CD4-positive, alpha-beta memory T cell (primary cell): ENCODE data around the gene GPR39. TPM values are rescaled to one million over a fixed set of nuclear protein-coding genes. Genes with fewer than 3 reads are reported as not detected.

Experiments
- CTCF ChIA-PET: fragments of 350-600 bp; sonication (Branson Sonifier 250); formaldehyde crosslinking; loops from one replicate; lab custom pipeline; 2021; ENCODE audit warnings: inconsistent platforms; ENCODE audit not compliant: partially characterized antibody; lab: Charles Lee
- POLR2A ChIA-PET: fragments of 350-600 bp; sonication (Branson Sonifier 250); formaldehyde crosslinking; loops from one replicate; lab custom pipeline; 2021; ENCODE audit not compliant: partially characterized antibody; lab: Charles Lee
- DNase-seq, 5 donors: peaks; one replicate each; pipeline versions ENCODE4 v3.0.0 to v3.0.0-alpha.2; 2020 to 2022; ENCODE audit warnings: mixed read lengths in 1 of 5
- H3K27ac ChIP-seq: one replicate; pipeline ENCODE4 v1.7.0; 2013; ENCODE audit warnings: low read depth, low read length
- H3K27me3 ChIP-seq: 2 replicates; pipeline ENCODE4 v1.7.0; 2013; ENCODE audit warnings: mild to moderate bottlenecking, low read length, moderate library complexity; ENCODE audit not compliant: insufficient read depth
- H3K36me3 ChIP-seq: 2 replicates; pipeline ENCODE4 v1.7.0; 2013; ENCODE audit warnings: mild to moderate bottlenecking, low read length, moderate library complexity; ENCODE audit not compliant: insufficient read depth
- H3K4me1 ChIP-seq: 2 replicates; pipeline ENCODE4 v1.7.0; 2013; ENCODE audit warnings: mild to moderate bottlenecking, low read length, moderate library complexity; ENCODE audit not compliant: insufficient read depth
- H3K4me3 ChIP-seq, 2 donors: one replicate each; pipeline ENCODE4 v1.7.0; 2013; ENCODE audit warnings: low read length in 2 of 2, mild to moderate bottlenecking in 1 of 2
- H3K9me3 ChIP-seq, 2 donors: one replicate each; pipeline ENCODE4 v1.7.0; 2013; ENCODE audit warnings: low read length in 2 of 2, control low read depth in 1 of 2; ENCODE audit not compliant: control insufficient read depth in 1 of 2
- H3K27ac Mint-ChIP-seq, 7 donors: one replicate each; pipeline ENCODE4 v1.8.0; 2020 to 2021; ENCODE audit warnings: mixed read lengths in 7 of 7, mild to moderate bottlenecking in 6 of 7, inconsistent platforms in 3 of 7, moderate library complexity in 3 of 7
- H3K27me3 Mint-ChIP-seq, 2 donors: one replicate each; pipeline ENCODE4 v1.8.0; 2020 to 2021; ENCODE audit warnings: mixed read lengths in 2 of 2
- H3K36me3 Mint-ChIP-seq, 2 donors: one replicate each; pipeline ENCODE4 v1.8.0; 2020 to 2021; ENCODE audit warnings: mixed read lengths in 2 of 2, inconsistent platforms in 1 of 2, mild to moderate bottlenecking in 1 of 2
- H3K4me1 Mint-ChIP-seq, 4 donors: one replicate each; pipeline ENCODE4 v1.8.0; 2020 to 2021; ENCODE audit warnings: mixed read lengths in 4 of 4, mild to moderate bottlenecking in 1 of 4
- H3K4me3 Mint-ChIP-seq, 8 donors: one replicate each; pipeline ENCODE4 v1.8.0; 2020 to 2021; ENCODE audit warnings: mixed read lengths in 8 of 8, mild to moderate bottlenecking in 7 of 8, moderate library complexity in 6 of 8, inconsistent platforms in 3 of 8
- H3K9me3 Mint-ChIP-seq, 8 donors: one replicate each; pipeline ENCODE4 v1.8.0; 2020 to 2021; ENCODE audit warnings: mixed read lengths in 8 of 8, mild to moderate bottlenecking in 5 of 8, inconsistent platforms in 3 of 8, moderate library complexity in 1 of 8
- intact Hi-C: fragments of 100-400 bp; cut with micrococcal nuclease; formaldehyde crosslinking; loops from one replicate; pipeline ENCODE4 v1.15.1; 2023
- polyA plus RNA-seq, 2 donors: library from polyadenylated mRNA; unstranded; fragments of 300-500 nt; fragmentation: Illumina TruSeq; gene quantifications; one replicate each; pipeline ENCODE4 v1.2.3, GENCODE V29; 2021
- total RNA-seq, 2 experiments: library from RNA; stranded (reverse); gene quantifications; one replicate each; pipeline ENCODE4 v1.2.3, GENCODE V29; 2021

Gene GPR39
- total and polyA plus RNA-seq, 4 experiments from 2014 or later, result not detected

DNA sequence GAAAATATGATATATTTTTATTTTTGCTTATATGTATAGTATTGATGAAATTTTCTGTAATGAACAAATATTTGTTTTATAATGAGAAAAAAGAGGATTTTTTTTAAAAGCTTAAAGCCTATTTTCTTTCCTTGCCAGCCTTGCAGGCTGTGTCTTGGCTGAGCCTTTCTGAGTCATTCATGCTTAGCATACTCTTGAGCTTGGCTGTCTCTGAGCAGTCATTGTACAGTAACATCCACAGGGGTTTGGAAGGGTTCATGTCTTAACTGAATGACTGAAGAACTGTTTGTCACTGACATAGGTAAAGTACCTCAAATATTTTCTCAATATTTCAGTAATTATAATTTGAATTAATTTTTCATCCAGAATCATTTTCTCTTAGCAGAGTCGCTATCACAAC, 49.3 kb downstream of the GPR39 start:
- Histone ChIP-seq H3K36me3 (no peaks in the 10 kb centered on the region), H3K4me3 (no peak overlapping the region), H3K27ac (no peak overlapping the region), H3K9me3 (peaks cover 0 to 10% of the 10 kb centered on the region in 2 donors), H3K27me3 (no peaks in the 10 kb centered on the region), H3K4me1 (no peaks in the 10 kb centered on the region)
- Mint-ChIP-seq H3K36me3 (no peaks in the 10 kb centered on the region), H3K27me3 (no peaks in the 10 kb centered on the region), H3K4me3 (no peak overlapping the region), H3K27ac (no peak overlapping the region), H3K9me3 (peaks cover 2 to 44% (median 28%) of the 10 kb centered on the region in 8 donors), H3K4me1 (no peaks in the 10 kb centered on the region)
- no peak for DNase-seq
- intact Hi-C loops, result no loop called here
- CTCF ChIA-PET, result interaction anchor here (0.7 to 1.3 kb wide), 2 partner anchors 16 to 17 kb away, joined by 3 to 4 read pairs; no protein-coding TSS in a partner anchor
- POLR2A ChIA-PET, result no interaction called here

- no peaks in the 10 kb centered on the region for H3K27me3 ChIP-seq
- ChIA-PET POLR2A (no interaction called here), CTCF (interaction anchor here (0.7 to 1.3 kb wide), 2 partner anchors 16 to 17 kb away, joined by 3 to 4 read pairs; no protein-coding TSS in a partner anchor)
- Mint-ChIP-seq H3K36me3 (no peaks in the 10 kb centered on the region), H3K9me3 (peaks cover 2 to 46% (median 29%) of the 10 kb centered on the region in 8 donors), H3K4me1 (no peaks in the 10 kb centered on the region), H3K27ac (no peak overlapping the region), H3K27me3 (no peaks in the 10 kb centered on the region), H3K4me3 (no peak overlapping the region)
- no peak for DNase-seq
- H3K4me3 ChIP-seq, result no peak overlapping the region
- intact Hi-C loops, result no loop called here
- H3K4me1 ChIP-seq, result no peaks in the 10 kb centered on the region
- peaks cover 0 to 10% of the 10 kb centered on the region in 2 donors for H3K9me3 ChIP-seq
- H3K36me3 ChIP-seq, result no peaks in the 10 kb centered on the region
- no peak overlapping the region for H3K27ac ChIP-seq
Observed at GRCh38 chr2:132466428-132467028, 49.9 kb downstream of the GPR39 start.

DNA sequence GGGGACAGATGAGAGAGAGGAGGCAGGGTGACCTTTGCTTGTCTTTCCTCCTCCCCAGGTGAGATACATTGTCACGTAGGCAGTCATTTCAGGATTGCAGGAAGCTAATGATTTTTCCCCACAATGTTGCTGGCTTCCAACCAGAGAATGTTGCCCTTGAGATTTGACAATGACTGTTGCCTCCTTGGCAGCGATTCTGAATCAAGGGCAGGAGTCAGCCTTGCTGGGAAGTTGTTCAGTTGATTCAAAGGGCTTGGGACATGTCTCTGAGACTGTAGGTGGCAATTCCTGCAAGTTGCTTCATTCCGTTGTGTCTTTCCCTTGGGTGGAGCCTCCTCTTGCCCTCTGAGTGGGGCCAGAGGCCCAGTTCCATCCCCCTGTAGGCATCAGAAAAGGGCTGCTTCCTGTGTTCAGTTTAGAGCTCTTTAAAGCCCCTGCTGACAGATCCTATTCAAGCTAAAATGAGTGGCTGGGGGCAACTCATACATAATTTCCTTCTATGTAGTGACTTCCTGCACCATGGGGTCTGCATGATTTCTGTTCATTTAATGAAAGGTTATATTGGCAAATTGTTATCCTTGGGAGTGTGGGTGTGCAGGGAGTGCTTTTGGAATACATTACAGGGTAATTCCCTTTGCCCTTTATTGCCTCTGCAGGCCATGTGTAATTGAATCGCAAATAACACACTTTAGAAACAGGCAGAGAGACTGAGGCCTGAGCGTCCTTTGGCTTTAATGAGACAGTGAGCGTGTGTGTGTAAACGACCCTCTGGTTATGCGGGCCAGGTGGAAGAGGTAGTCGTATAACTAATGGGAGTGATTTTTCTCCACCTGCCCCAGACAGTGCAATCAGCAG, 52.4 kb downstream of the GPR39 start:
- no peaks in the 10 kb centered on the region for H3K36me3 Mint-ChIP-seq
- intact Hi-C loops, result no loop called here
- H3K4me1 ChIP-seq, result no peaks in the 10 kb centered on the region
- no peak for DNase-seq
- peaks cover 0 to 40% (median 24%) of the 10 kb centered on the region in 8 donors for H3K9me3 Mint-ChIP-seq
- no peaks in the 10 kb centered on the region for H3K4me1 Mint-ChIP-seq
- no peaks in the 10 kb centered on the region for H3K36me3 ChIP-seq
- H3K27me3 ChIP-seq, result no peaks in the 10 kb centered on the region
- peaks cover 0 to 10% of the 10 kb centered on the region in 2 donors for H3K9me3 ChIP-seq
- no peak overlapping the region for H3K27ac ChIP-seq
- CTCF ChIA-PET, result no interaction called here
- no peak overlapping the region for H3K4me3 Mint-ChIP-seq
- no peak overlapping the region for H3K27ac Mint-ChIP-seq
- no peak overlapping the region for H3K4me3 ChIP-seq
- POLR2A ChIA-PET, result no interaction called here
- H3K27me3 Mint-ChIP-seq, result no peaks in the 10 kb centered on the region

GRCh38 chr2:132470746-132471145, 54.1 kb downstream of the GPR39 start:
- H3K4me3 Mint-ChIP-seq, result no peak overlapping the region
- H3K27me3 Mint-ChIP-seq, result no peaks in the 10 kb centered on the region
- no peaks in the 10 kb centered on the region for H3K4me1 ChIP-seq
- POLR2A ChIA-PET, result no interaction called here
- no peaks in the 10 kb centered on the region for H3K27me3 ChIP-seq
- no peaks in the 10 kb centered on the region for H3K36me3 Mint-ChIP-seq
- CTCF ChIA-PET, result no interaction called here
- peaks cover 0 to 10% of the 10 kb centered on the region in 2 donors for H3K9me3 ChIP-seq
- intact Hi-C loops, result no loop called here
- no peak overlapping the region for H3K27ac Mint-ChIP-seq
- H3K27ac ChIP-seq, result no peak overlapping the region
- DNase-seq, result no peak
- H3K36me3 ChIP-seq, result no peaks in the 10 kb centered on the region
- no peaks in the 10 kb centered on the region for H3K4me1 Mint-ChIP-seq
- H3K9me3 Mint-ChIP-seq, result peaks cover 3 to 26% (median 13%) of the 10 kb centered on the region in 8 donors
- no peak overlapping the region for H3K4me3 ChIP-seq

GRCh38 chr2:132473174-132473883, 56.7 kb downstream of the GPR39 start:
- intact Hi-C loops, result no loop called here
- Mint-ChIP-seq H3K4me3 (no peak overlapping the region), H3K27ac (no peak overlapping the region), H3K4me1 (no peaks in the 10 kb centered on the region), H3K27me3 (no peaks in the 10 kb centered on the region), H3K9me3 (peaks cover 3 to 8% (median 5%) of the 10 kb centered on the region in 8 donors), H3K36me3 (no peaks in the 10 kb centered on the region)
- H3K27me3 ChIP-seq, result no peaks in the 10 kb centered on the region
- peaks cover 0 to 3% of the 10 kb centered on the region in 2 donors for H3K9me3 ChIP-seq
- H3K27ac ChIP-seq, result no peak overlapping the region
- H3K4me1 ChIP-seq, result no peaks in the 10 kb centered on the region
- POLR2A ChIA-PET, result no interaction called here
- no peak for DNase-seq
- no peak overlapping the region for H3K4me3 ChIP-seq
- CTCF ChIA-PET, result no interaction called here
- H3K36me3 ChIP-seq, result no peaks in the 10 kb centered on the region

DNA sequence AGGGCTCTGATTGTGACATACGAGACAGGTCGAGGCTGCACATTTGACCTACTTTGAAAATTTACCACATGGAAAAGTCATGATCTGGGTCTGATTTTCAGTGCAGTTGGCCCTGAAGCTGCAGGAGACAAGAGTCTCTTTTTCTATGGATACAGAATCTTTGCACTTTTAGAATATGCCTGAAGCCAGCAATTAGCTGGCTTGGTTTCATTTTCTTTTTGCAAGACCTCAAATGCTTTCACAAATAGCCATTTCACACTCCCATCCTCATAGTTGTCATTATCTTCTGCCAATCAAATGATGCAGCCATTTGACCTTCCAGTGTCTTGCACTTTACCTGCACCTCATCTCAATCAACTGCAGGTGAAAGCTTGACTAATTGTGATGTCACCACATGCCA, 59.0 kb downstream of the GPR39 start:
- Mint-ChIP-seq H3K36me3 (no peaks in the 10 kb centered on the region), H3K4me3 (no peak overlapping the region), H3K4me1 (no peaks in the 10 kb centered on the region), H3K27ac (no peak overlapping the region), H3K9me3 (peaks cover 3 to 8% (median 5%) of the 10 kb centered on the region in 8 donors), H3K27me3 (no peaks in the 10 kb centered on the region)
- no peaks in the 10 kb centered on the region for H3K9me3 ChIP-seq
- no peak overlapping the region for H3K4me3 ChIP-seq
- H3K27ac ChIP-seq, result no peak overlapping the region
- POLR2A ChIA-PET, result no interaction called here
- intact Hi-C loops, result no loop called here
- H3K4me1 ChIP-seq, result no peaks in the 10 kb centered on the region
- no peaks in the 10 kb centered on the region for H3K36me3 ChIP-seq
- no peaks in the 10 kb centered on the region for H3K27me3 ChIP-seq
- DNase-seq, result no peak
- CTCF ChIA-PET, result no interaction called here

DNA sequence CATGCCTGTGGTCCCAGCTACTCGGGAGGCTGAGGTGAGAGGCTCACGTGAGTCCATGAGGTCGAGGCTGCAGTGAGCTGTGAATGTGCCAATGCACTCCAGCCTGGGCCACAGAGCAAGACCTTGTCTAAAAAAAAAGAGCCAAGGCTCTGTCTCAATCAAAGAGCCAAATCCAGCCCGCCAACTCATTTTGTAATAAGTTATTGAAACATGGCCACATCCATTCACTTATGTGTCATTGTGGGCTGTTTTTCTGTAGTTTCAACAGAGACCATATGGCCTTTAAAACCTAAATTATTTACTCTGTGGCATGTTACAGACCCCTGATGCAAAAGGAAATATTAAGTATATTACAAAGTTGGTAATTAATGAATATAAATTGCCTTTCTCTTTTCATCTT, 60.8 kb downstream of the GPR39 start:
- CTCF ChIA-PET, result no interaction called here
- Mint-ChIP-seq H3K9me3 (peaks cover 0 to 5% (median 3%) of the 10 kb centered on the region in 8 donors), H3K36me3 (no peaks in the 10 kb centered on the region), H3K4me3 (no peak overlapping the region), H3K27me3 (no peaks in the 10 kb centered on the region), H3K4me1 (no peaks in the 10 kb centered on the region), H3K27ac (no peak overlapping the region)
- Histone ChIP-seq H3K36me3 (no peaks in the 10 kb centered on the region), H3K9me3 (no peaks in the 10 kb centered on the region), H3K4me1 (no peaks in the 10 kb centered on the region), H3K4me3 (no peak overlapping the region), H3K27ac (no peak overlapping the region), H3K27me3 (no peaks in the 10 kb centered on the region)
- intact Hi-C loops, result no loop called here
- DNase-seq, result no peak
- POLR2A ChIA-PET, result no interaction called here
